Ovary (tissue), 9 donors: ENCODE data around the gene AGPAT4. TPM values are rescaled to one million over a fixed set of nuclear protein-coding genes. Genes with fewer than 3 reads are reported as not detected.

ENCODE experiments used
- DNase-seq, 5 donors: peaks; one replicate each; pipeline ENCODE4 v3.0.0-alpha.2; 2019 to 2020
- H3K27ac ChIP-seq, 2 donors: fragments of 200-600 bp; one replicate each; pipeline versions ENCODE4 v1.5.1 to v1.8.0; 2019 to 2022
- H3K27me3 ChIP-seq: fragments of 200-600 bp; one replicate; pipeline ENCODE4 v1.8.0; 2022
- H3K36me3 ChIP-seq: fragments of 200-600 bp; sonication (generic); one replicate; pipeline ENCODE4 v1.5.1; 2019
- H3K4me1 ChIP-seq: one replicate; pipeline ENCODE4 v1.8.1; 2013; ENCODE audit warnings: mild to moderate bottlenecking, moderate library complexity; ENCODE audit not compliant: insufficient read depth
- H3K4me3 ChIP-seq: fragments of 200-600 bp; sonication (generic); one replicate; pipeline ENCODE4 v1.5.1; 2017
- H3K9me3 ChIP-seq, 2 donors: fragments of 200-600 bp in 1 of 2; sonication (generic) in 1 of 2; one replicate each; pipeline versions ENCODE4 v1.5.1 to v1.8.1; 2013 to 2019; ENCODE audit warnings: mild to moderate bottlenecking in 1 of 2, moderate library complexity in 1 of 2
- CTCF ChIP-seq, 3 donors: fragments of 450-650 bp in 2 of 3; fragments of 200-600 bp in 1 of 3; IDR thresholded peaks; one replicate each; pipeline versions ENCODE4 v1.5.1 to v1.8.0; 2016 to 2022; ENCODE audit warnings: antibody characterized with exemption in 3 of 3, mild to moderate bottlenecking in 1 of 3
- EP300 ChIP-seq: sonication (generic); formaldehyde crosslinking; IDR thresholded peaks from one replicate; pipeline ENCODE4 v1.6.1; 2017; ENCODE audit warnings: antibody characterized with exemption
- POLR2A ChIP-seq: fragments of 450-650 bp; IDR thresholded peaks from one replicate; pipeline ENCODE4 v1.6.1; 2017; ENCODE audit warnings: antibody characterized with exemption, mild to moderate bottlenecking, moderate library complexity
- WGBS, 3 donors: extraction: QIAGEN DNeasy Blood & Tissue Kit in 1 of 3; methylation state at CpG; one replicate each; pipeline versions ENCODE4 v1.1.5 to v1.1.7; 2013 to 2017; 5-methylcytosine and 5-hydroxymethylcytosine counted together
- intact Hi-C, 4 donors: fragments of 100-400 bp; cut with DNase I; formaldehyde crosslinking; loops; one replicate each; pipeline versions ENCODE4 v1.11.0 to v1.15.1; 2022 to 2023
- polyA plus RNA-seq, 2 donors: library from polyadenylated mRNA; stranded (reverse); fragments of 200-250 nt in 1 of 2; fragments of 350-450 nt in 1 of 2; fragmentation: Illumina TruSeq in 1 of 2; extraction: RNeasy Lipid Tissue Mini Kit (QIAGEN cat#74804) in 1 of 2; gene quantifications; one replicate each; pipeline ENCODE4 v1.2.3, GENCODE V29; 2013 to 2014
- total RNA-seq, 7 donors: library from RNA; depleted of rRNA in 2 of 7; stranded (reverse); fragments of >200 nt in 2 of 7; fragmentation: NEBNext Ultra II Directional in 3 of 7; extraction: Animal tissue kit (Norgen Biotek cat#: 25700) in 3 of 7; gene quantifications; one replicate each; pipeline versions ENCODE4 v1.1.0 to v1.2.4, GENCODE V29; 2016 to 2023
- donor health status: DM: no; HTN: no; CAD: no; lungs with moderate emphysema.
- donor health status: DM: no; HTN: no; CAD: no.
- donor health status: Bipolar disorder and iron deficiency.
- donor health status: DM: yes; HTN: yes; CAD: no.
- donor health status: DM: no; HTN: no; CAD: no.
- donor health status: DM: yes; HTN: yes; CAD: no.

Gene AGPAT4
- total and polyA plus RNA-seq, 9 donors, result 4.4 to 13.7 (median 8.9) TPM

- intact Hi-C loops, result no loop called here
- no peak for TF ChIP-seq EP300
- TF ChIP-seq CTCF (IDR thresholded peaks at IDR 0.05), result no peak
- TF ChIP-seq POLR2A, result no peak
- Histone ChIP-seq H3K27ac (no peak overlapping the region), H3K36me3 (no peaks in the 10 kb centered on the region), H3K4me3 (no peak overlapping the region), H3K4me1 (no peaks in the 10 kb centered on the region), H3K27me3 (no peaks in the 10 kb centered on the region), H3K9me3 (no peaks in the 10 kb centered on the region)
- 69 to 71% (median 70%) methylated on average over 2 of the region's 2 CpGs for WGBS, 3 donors
- no peak for DNase-seq
Observed at GRCh38 chr6:161088676-161089328, 185.1 kb downstream of the AGPAT4 start.

- H3K9me3 ChIP-seq, result no peaks in the 10 kb centered on the region
- H3K36me3 ChIP-seq, result no peaks in the 10 kb centered on the region
- H3K27me3 ChIP-seq, result no peaks in the 10 kb centered on the region
- TF ChIP-seq EP300, result no peak
- no peak for TF ChIP-seq CTCF (IDR thresholded peaks at IDR 0.05)
- no peak for TF ChIP-seq POLR2A
- H3K27ac ChIP-seq, result no peak overlapping the region
- intact Hi-C loops, result no loop called here
- H3K4me3 ChIP-seq, result no peak overlapping the region
- WGBS, 3 donors, result 94 to 97% (median 97%) methylated on average over 5 of the region's 5 CpGs
- no peaks in the 10 kb centered on the region for H3K4me1 ChIP-seq
- DNase-seq, result no peak
Observed at GRCh38 chr6:161085246-161085645, 188.6 kb downstream of the AGPAT4 start.

- no peaks in the 10 kb centered on the region for H3K4me1 ChIP-seq
- no peaks in the 10 kb centered on the region for H3K36me3 ChIP-seq
- H3K27me3 ChIP-seq, result no peaks in the 10 kb centered on the region
- TF ChIP-seq POLR2A (no peak), EP300 (no peak), CTCF (IDR thresholded peaks at IDR 0.05) (no peak)
- no peak overlapping the region for H3K4me3 ChIP-seq
- intact Hi-C loops, result no loop called here
- WGBS, 3 donors, result 84 to 87% (median 86%) methylated on average over 2 of the region's 2 CpGs
- no peak overlapping the region for H3K27ac ChIP-seq
- no peaks in the 10 kb centered on the region for H3K9me3 ChIP-seq
- DNase-seq, result no peak
Observed at GRCh38 chr6:161082215-161082614, 191.6 kb downstream of the AGPAT4 start.

GRCh38 chr6:161080263-161080970 lies 193.4 kb downstream of the AGPAT4 start:
- no peaks in the 10 kb centered on the region for H3K27me3 ChIP-seq
- no peaks in the 10 kb centered on the region for H3K9me3 ChIP-seq
- H3K4me3 ChIP-seq, result no peak overlapping the region
- DNase-seq, result no peak
- TF ChIP-seq EP300 (no peak), POLR2A (no peak), CTCF (IDR thresholded peaks at IDR 0.05) (no peak)
- no peaks in the 10 kb centered on the region for H3K36me3 ChIP-seq
- H3K4me1 ChIP-seq, result peaks cover under 1% of the 10 kb centered on the region
- no peak overlapping the region for H3K27ac ChIP-seq
- intact Hi-C loops, result no loop called here
- WGBS, 3 donors, result 88 to 89% (median 89%) methylated on average over 12 of the region's 12 CpGs
